Endodermal cell (in vitro differentiated cells): ENCODE results near the gene CD2. TPM values are rescaled to one million over a fixed set of nuclear protein-coding genes. Genes with fewer than 3 reads are reported as not detected.
A peak's percentile ranks its signal among the peaks of the same experiment; 100 is the strongest.

Experiments
- DNase-seq: peaks from one replicate; pipeline ENCODE4 v3.0.0-alpha.2; 2017
- H3K27ac ChIP-seq: 2 replicates; pipeline ENCODE4 v1.5.1; 2013; ENCODE audit warnings: mild to moderate bottlenecking, low read depth, low read length, moderate library complexity
- H3K27me3 ChIP-seq: 2 replicates; pipeline ENCODE4 v1.6.1; 2013; ENCODE audit warnings: mild to moderate bottlenecking, low read length, moderate library complexity; ENCODE audit not compliant: insufficient read depth, control insufficient read depth, poor library complexity, severe bottlenecking
- H3K36me3 ChIP-seq: 2 replicates; pipeline ENCODE4 v1.7.0; 2013; ENCODE audit warnings: mild to moderate bottlenecking, low read length, moderate library complexity; ENCODE audit not compliant: control insufficient read depth, insufficient read depth
- H3K4me1 ChIP-seq: one replicate; pipeline ENCODE4 v1.7.0; 2013; ENCODE audit warnings: low read length; ENCODE audit not compliant: control insufficient read depth, insufficient read depth
- H3K4me3 ChIP-seq: 2 replicates; pipeline ENCODE4 v1.5.1; 2013; ENCODE audit warnings: mild to moderate bottlenecking, low read length, moderate library complexity
- H3K9ac ChIP-seq: 2 replicates; pipeline ENCODE4 v1.6.1; 2013; ENCODE audit warnings: mild to moderate bottlenecking, low read length, moderate library complexity; ENCODE audit not compliant: poor library complexity, severe bottlenecking; ENCODE audit errors: extremely low read depth
- H3K9me3 ChIP-seq: 2 replicates; pipeline ENCODE4 v1.6.1; 2013; ENCODE audit warnings: mild to moderate bottlenecking, low read length, moderate library complexity; ENCODE audit not compliant: control insufficient read depth
- H3K27ac Mint-ChIP-seq: 2 replicates; pipeline ENCODE4 v1.8.0; 2020; ENCODE audit warnings: mixed read lengths
- H3K27me3 Mint-ChIP-seq: 2 replicates; pipeline ENCODE4 v1.8.0; 2021; ENCODE audit warnings: mild to moderate bottlenecking, mixed read lengths; ENCODE audit not compliant: insufficient read depth
- H3K36me3 Mint-ChIP-seq: 2 replicates; pipeline ENCODE4 v1.8.0; 2020; ENCODE audit warnings: low read depth, mixed read lengths
- H3K4me1 Mint-ChIP-seq: 2 replicates; pipeline ENCODE4 v1.8.0; 2020; ENCODE audit warnings: mixed read lengths
- H3K4me3 Mint-ChIP-seq: 2 replicates; pipeline ENCODE4 v1.8.0; 2020; ENCODE audit warnings: mild to moderate bottlenecking, moderate library complexity, mixed read lengths
- H3K9me3 Mint-ChIP-seq: 2 replicates; pipeline ENCODE4 v1.8.0; 2020; ENCODE audit warnings: mild to moderate bottlenecking, mixed read lengths
- CTCF ChIP-seq: fragments of 200-600 bp; sonication (generic); conservative IDR thresholded peaks from 2 replicates; pipeline ENCODE4 v1.5.0; 2021; ENCODE audit warnings: antibody characterized with exemption, mild to moderate bottlenecking
- WGBS, 2 experiments: methylation state at CpG; one replicate each; pipeline versions ENCODE4 v1.1.5 to v1.1.7; 2013; ENCODE audit warnings: missing lambda C conversion rate in 2 of 2, mixed read lengths in 1 of 2; ENCODE audit not compliant: insufficient coverage in 1 of 2, insufficient read length in 1 of 2; 5-methylcytosine and 5-hydroxymethylcytosine counted together
- total RNA-seq, 2 donors: library from RNA; stranded (reverse); fragmentation: NEBNext Ultra II Directional in 1 of 2; extraction: Animal tissue kit (Norgen Biotek cat#: 25700) in 1 of 2; gene quantifications; 2 replicates in 1 of 2; 3 replicates in 1 of 2; pipeline ENCODE4 v1.2.1, GENCODE V29; 2021

The CD2 gene
- total RNA-seq, 2 donors from 2014 or later, result not detected

- Histone ChIP-seq H3K27me3 (no peaks in the 10 kb centered on the region), H3K9ac (no peak overlapping the region), H3K4me3 (no peak overlapping the region), H3K36me3 (no peaks in the 10 kb centered on the region), H3K27ac (no peak overlapping the region), H3K9me3 (no peaks in the 10 kb centered on the region), H3K4me1 (no peaks in the 10 kb centered on the region)
- H3K27me3 Mint-ChIP-seq, result no peaks in the 10 kb centered on the region
- no peaks in the 10 kb centered on the region for H3K4me1 Mint-ChIP-seq
- no peak overlapping the region for H3K4me3 Mint-ChIP-seq
- WGBS, 2 experiments, result 92 to 96% methylated on average over 1 of the region's 1 CpG
- no peaks in the 10 kb centered on the region for H3K36me3 Mint-ChIP-seq
- DNase-seq, result no peak
- TF ChIP-seq CTCF, result no peak
- H3K9me3 Mint-ChIP-seq, result peaks cover 2% of the 10 kb centered on the region
- no peak overlapping the region for H3K27ac Mint-ChIP-seq
Measured at GRCh38 chr1:116811321-116811720, 57.1 kb downstream of the CD2 start.

GRCh38 chr1:116814926-116815723, 60.9 kb downstream of the CD2 start:
- Histone ChIP-seq H3K27me3 (no peaks in the 10 kb centered on the region), H3K27ac (no peak overlapping the region)
- H3K4me1 Mint-ChIP-seq, result no peaks in the 10 kb centered on the region

GRCh38 chr1:116817582-116818064, 63.4 kb downstream of the CD2 start:
- Mint-ChIP-seq H3K27ac (no peak overlapping the region), H3K9me3 (no peaks in the 10 kb centered on the region)

More at GRCh38 chr1:116814926-116815723, 60.9 kb downstream of the CD2 start:
- DNase-seq, result no peak
- Mint-ChIP-seq H3K4me3 (no peak overlapping the region), H3K27me3 (no peaks in the 10 kb centered on the region), H3K9me3 (peaks cover 2% of the 10 kb centered on the region), H3K27ac (no peak overlapping the region), H3K36me3 (no peaks in the 10 kb centered on the region)
- Histone ChIP-seq H3K36me3 (no peaks in the 10 kb centered on the region), H3K9me3 (no peaks in the 10 kb centered on the region), H3K4me1 (no peaks in the 10 kb centered on the region), H3K9ac (no peak overlapping the region), H3K4me3 (no peak overlapping the region)
- 85 to 91% methylated on average over 3 of the region's 4 CpGs for WGBS, 2 experiments
- no peak for TF ChIP-seq CTCF

More at GRCh38 chr1:116817582-116818064, 63.4 kb downstream of the CD2 start:
- H3K36me3 Mint-ChIP-seq, result no peaks in the 10 kb centered on the region
- H3K27me3 ChIP-seq, result no peaks in the 10 kb centered on the region
- H3K4me3 Mint-ChIP-seq, result no peak overlapping the region
- H3K4me1 Mint-ChIP-seq, result no peaks in the 10 kb centered on the region
- peak; percentile 85 for TF ChIP-seq CTCF
- peak; percentile 88 for DNase-seq
- H3K4me1 ChIP-seq, result no peaks in the 10 kb centered on the region
- H3K27me3 Mint-ChIP-seq, result no peaks in the 10 kb centered on the region
- WGBS, 2 experiments, result 68 to 100% methylated on average over 1 to 2 of the region's 2 CpGs
- H3K9ac ChIP-seq, result no peak overlapping the region
- H3K4me3 ChIP-seq, result no peak overlapping the region
- H3K27ac ChIP-seq, result no peak overlapping the region
- H3K9me3 ChIP-seq, result no peaks in the 10 kb centered on the region
- no peaks in the 10 kb centered on the region for H3K36me3 ChIP-seq

Other genes with a start within 250 kb of the CD2 start
- gene CD58, start 183.4 kb upstream of the CD2 start, total RNA-seq, result 1 to 10 TPM; 4.6 to 5.9 TPM
- 10 to 100 TPM; 35.0 to 36.7 TPM for gene IGSF3, start 86.7 kb upstream of the CD2 start, total RNA-seq
- gene PTGFRN, start 155.5 kb downstream of the CD2 start, total RNA-seq, result 10 to 100 TPM; 41.6 to 43.2 TPM
- gene CD101, start 247.3 kb downstream of the CD2 start, total RNA-seq, result 1 to 10 TPM in 1 of 2 donors, under 1 TPM in 1; 0.97 to 1.4 TPM